H1 (cell line): Measurements from ENCODE around the gene CCDC81. TPM values are rescaled to one million over a fixed set of nuclear protein-coding genes. Genes with fewer than 3 reads are reported as not detected.

ENCODE experiments used
- CTCF ChIA-PET: fragments of 300-600 bp; sonication (Branson Sonifier 250); formaldehyde crosslinking; loops from one replicate; lab custom pipeline; 2021; ENCODE audit not compliant: partially characterized antibody; lab: Charles Lee
- POLR2A ChIA-PET: fragments of 300-600 bp; sonication (Branson Sonifier 250); formaldehyde crosslinking; loops from one replicate; lab custom pipeline; 2021; ENCODE audit warnings: inconsistent platforms; ENCODE audit not compliant: partially characterized antibody; lab: Charles Lee
- DNase-seq, 2 experiments: peaks; one replicate each; pipeline versions ENCODE4 v3.0.0 to v3.0.0-alpha.2; 2010 to 2022; ENCODE audit warnings: low spot score in 2 of 2, low read depth in 1 of 2, mixed read lengths in 1 of 2
- FAIRE-seq: peaks from 2 replicates; lab custom pipeline; 2011; peaks lifted over from hg19 to GRCh38; lab: Jason Lieb, UNC
- H2AFZ ChIP-seq: 2 replicates; pipeline ENCODE4 v1.8.1; 2012; ENCODE audit warnings: low read length, inconsistent platforms
- H2AK5ac ChIP-seq: 2 replicates; pipeline ENCODE4 v1.6.1; 2013; ENCODE audit warnings: low read depth, low read length
- H2BK120ac ChIP-seq: replicated peaks from 2 replicates; pipeline ENCODE3; 2013; ENCODE audit warnings: low read depth, low read length, inconsistent platforms
- H2BK12ac ChIP-seq: 2 replicates; pipeline ENCODE4 v1.6.1; 2013; ENCODE audit warnings: low read depth, low read length
- H2BK15ac ChIP-seq: 2 replicates; pipeline ENCODE4 v1.6.1; 2013; ENCODE audit warnings: low read length
- H2BK20ac ChIP-seq: 2 replicates; pipeline ENCODE4 v1.6.1; 2013; ENCODE audit warnings: low read length
- H2BK5ac ChIP-seq: 2 replicates; pipeline ENCODE4 v1.6.1; 2013; ENCODE audit warnings: low read depth, low read length
- H3K14ac ChIP-seq: 2 replicates; pipeline ENCODE4 v1.6.1; 2013; ENCODE audit warnings: inconsistent platforms; ENCODE audit not compliant: insufficient read length
- H3K18ac ChIP-seq: 2 replicates; pipeline ENCODE4 v1.6.1; 2013; ENCODE audit warnings: low read length; ENCODE audit errors: extremely low read depth
- H3K23ac ChIP-seq: 2 replicates; pipeline ENCODE4 v1.6.1; 2013; ENCODE audit warnings: inconsistent platforms; ENCODE audit not compliant: insufficient read length
- H3K23me2 ChIP-seq: 2 replicates; pipeline ENCODE4 v1.6.1; 2013; ENCODE audit warnings: low read depth, low read length
- H3K27ac ChIP-seq: 2 replicates; pipeline ENCODE4 v1.6.1; 2011; ENCODE audit warnings: low read depth, low read length, inconsistent platforms
- H3K27me3 ChIP-seq, 4 experiments: replicated peaks in 1 of 4; 1 replicate in 1 of 4; 2 replicates in 3 of 4; pipeline versions ENCODE4 v1.6.1 to v1.8.1; 2011 to 2013; ENCODE audit warnings: low read length in 3 of 4, mild to moderate bottlenecking in 3 of 4, inconsistent platforms in 2 of 4, mixed read lengths in 2 of 4, moderate library complexity in 1 of 4; ENCODE audit not compliant: control insufficient read depth in 3 of 4, insufficient read depth in 3 of 4; ENCODE audit errors: extremely low read depth in 1 of 4
- H3K36me3 ChIP-seq, 4 experiments: 2 replicates each; pipeline versions ENCODE4 v1.6.1 to v1.8.1; 2011 to 2013; ENCODE audit warnings: mild to moderate bottlenecking in 4 of 4, low read length in 3 of 4, moderate library complexity in 2 of 4, control low read depth in 1 of 4, inconsistent platforms in 1 of 4; ENCODE audit not compliant: insufficient read depth in 4 of 4, control insufficient read depth in 2 of 4
- H3K4ac ChIP-seq: replicated peaks from 2 replicates; pipeline ENCODE3; 2013; ENCODE audit warnings: low read length, low read depth, mixed read lengths, inconsistent platforms; ENCODE audit not compliant: insufficient read length
- H3K4me1 ChIP-seq, 4 experiments: replicated peaks in 1 of 4; 1 replicate in 1 of 4; 2 replicates in 3 of 4; pipeline versions ENCODE4 v1.6.1 to v1.8.1; 2011 to 2013; ENCODE audit warnings: low read length in 3 of 4, inconsistent platforms in 2 of 4, mixed read lengths in 1 of 4; ENCODE audit not compliant: insufficient read depth in 4 of 4, control insufficient read depth in 3 of 4
- H3K4me2 ChIP-seq, 2 experiments: 2 replicates each; pipeline versions ENCODE4 v1.6.1 to v1.8.1; 2011 to 2013; ENCODE audit warnings: low read depth in 2 of 2, low read length in 2 of 2, control low read depth in 1 of 2, inconsistent platforms in 1 of 2, mild to moderate bottlenecking in 1 of 2; ENCODE audit not compliant: insufficient read depth in 1 of 2
- H3K4me3 ChIP-seq, 4 experiments: fragments of 200-600, 300-600 bp in 1 of 4; sonication (generic), shearing (Covaris generic), sonication (Bioruptor Twin) in 1 of 4; 2 replicates each; pipeline versions ENCODE4 v1.5.1 to v1.8.1; 2011 to 2016; ENCODE audit warnings: low read length in 4 of 4, low read depth in 3 of 4, control low read depth in 2 of 4, inconsistent platforms in 2 of 4, mild to moderate bottlenecking in 2 of 4, mixed read lengths in 1 of 4, moderate library complexity in 1 of 4; ENCODE audit not compliant: insufficient read depth in 2 of 4; ENCODE audit errors: extremely low read depth in 1 of 4
- H3K56ac ChIP-seq: replicated peaks from 2 replicates; pipeline ENCODE3; 2013; ENCODE audit warnings: low read depth, mild to moderate bottlenecking, mixed read lengths, low read length, inconsistent platforms; ENCODE audit not compliant: insufficient read length
- H3K79me1 ChIP-seq: 2 replicates; pipeline ENCODE4 v1.6.1; 2013; ENCODE audit warnings: low read depth, low read length, control low read depth
- H3K79me2 ChIP-seq, 2 experiments: 2 replicates each; pipeline versions ENCODE4 v1.6.1 to v1.8.1; 2012 to 2013; ENCODE audit warnings: low read length in 2 of 2, mild to moderate bottlenecking in 2 of 2, inconsistent platforms in 1 of 2; ENCODE audit not compliant: insufficient read depth in 2 of 2, control insufficient read depth in 1 of 2
- H3K9ac ChIP-seq, 4 experiments: replicated peaks in 1 of 4; 1 replicate in 1 of 4; 2 replicates in 3 of 4; pipeline versions ENCODE4 v1.6.1 to v1.8.1; 2011 to 2013; ENCODE audit warnings: low read depth in 3 of 4, low read length in 3 of 4, control low read depth in 2 of 4, mild to moderate bottlenecking in 2 of 4, moderate library complexity in 2 of 4, inconsistent platforms in 1 of 4; ENCODE audit errors: extremely low read depth in 1 of 4
- H3K9me3 ChIP-seq, 2 experiments: 2 replicates each; pipeline versions ENCODE4 v1.6.1 to v1.8.1; 2012 to 2013; ENCODE audit warnings: mild to moderate bottlenecking in 2 of 2, moderate library complexity in 2 of 2, control low read depth in 1 of 2, inconsistent platforms in 1 of 2, low read depth in 1 of 2, low read length in 1 of 2, mixed read lengths in 1 of 2; ENCODE audit not compliant: insufficient read depth in 2 of 2
- H4K20me1 ChIP-seq, 2 experiments: replicated peaks in 1 of 2; 2 replicates each; pipeline versions ENCODE3 to v1.8.1; 2011 to 2013; ENCODE audit warnings: inconsistent platforms in 2 of 2, low read length in 2 of 2, mild to moderate bottlenecking in 1 of 2; ENCODE audit not compliant: insufficient read depth in 2 of 2, control insufficient read depth in 1 of 2
- H4K5ac ChIP-seq: 2 replicates; pipeline ENCODE4 v1.6.1; 2013; ENCODE audit warnings: low read length, low read depth, mixed read lengths, inconsistent platforms; ENCODE audit not compliant: insufficient read length
- H4K8ac ChIP-seq: 2 replicates; pipeline ENCODE4 v1.8.0; 2013; ENCODE audit warnings: mild to moderate bottlenecking, moderate library complexity, low read length, inconsistent platforms; ENCODE audit not compliant: insufficient read depth; ENCODE audit errors: extremely low read depth
- H4K91ac ChIP-seq: replicated peaks from 2 replicates; pipeline ENCODE3; 2013; ENCODE audit warnings: low read length, mixed read lengths, inconsistent platforms; ENCODE audit not compliant: insufficient read length
- HDAC6 ChIP-seq: IDR thresholded peaks from one replicate; pipeline ENCODE4 v1.7.1; 2012; ENCODE audit warnings: low read depth, mild to moderate bottlenecking, inconsistent platforms, low read length, moderate library complexity
- POU5F1 ChIP-seq: IDR thresholded peaks from 2 replicates; pipeline ENCODE4 v1.6.1; 2011; ENCODE audit warnings: low read depth, mild to moderate bottlenecking, low read length, moderate library complexity
- RNF2 ChIP-seq: fragments of 200-900, 300-1000 bp; sonication (generic); IDR thresholded peaks from 2 replicates; pipeline ENCODE4 v1.7.1; 2016; ENCODE audit warnings: borderline replicate concordance, low read depth, mild to moderate bottlenecking, antibody characterized with exemption, low read length; ENCODE audit not compliant: poor library complexity, severe bottlenecking; ENCODE audit errors: missing control alignments
- YY1 ChIP-seq: IDR thresholded peaks from 2 replicates; pipeline ENCODE4 v1.6.1; 2011; ENCODE audit warnings: low read depth, mild to moderate bottlenecking, low read length
- WGBS, 2 experiments: shearing (Covaris generic) in 1 of 2; methylation state at CpG; one replicate each; pipeline versions ENCODE4 v1.1.6 to v1.1.7; 2013 to 2015; ENCODE audit warnings: low lambda C conversion rate in 2 of 2, mixed read lengths in 2 of 2, inconsistent platforms in 1 of 2, low coverage in 1 of 2, missing lambda C conversion rate in 1 of 2; ENCODE audit not compliant: insufficient replicate concordance in 2 of 2, insufficient coverage in 1 of 2, insufficient read length in 1 of 2; ENCODE audit errors: extremely low coverage in 1 of 2, missing lambda C conversion rate in 1 of 2; 5-methylcytosine and 5-hydroxymethylcytosine counted together
- polyA plus RNA-seq, 7 experiments: library from polyadenylated mRNA; depleted of rRNA in 3 of 7; stranded (reverse) in 5 of 7; unstranded in 2 of 7; fragments of >200 nt in 5 of 7; fragments of 200-250 nt in 2 of 7; gene quantifications; 1 replicate in 5 of 7; 2 replicates in 1 of 7; 4 replicates in 1 of 7; pipeline versions ENCODE4 v1.2.1 to v1.2.3, GENCODE V29; 2011 to 2013; ENCODE audit warnings: missing spikeins in 2 of 7, mixed read lengths in 2 of 7
- total RNA-seq: library from RNA; stranded (reverse); fragmentation: NEBNext Ultra II Directional; extraction: Animal tissue kit (Norgen Biotek cat#: 25700); gene quantifications from 2 replicates; pipeline ENCODE4 v1.2.1, GENCODE V29; 2021

The CCDC81 gene
- total and polyA plus RNA-seq, 2 of the 8 experiments (the other 6 are each of a cell fraction or from before 2014, with no cell fraction given): 0.30 to 0.58 TPM

DNA sequence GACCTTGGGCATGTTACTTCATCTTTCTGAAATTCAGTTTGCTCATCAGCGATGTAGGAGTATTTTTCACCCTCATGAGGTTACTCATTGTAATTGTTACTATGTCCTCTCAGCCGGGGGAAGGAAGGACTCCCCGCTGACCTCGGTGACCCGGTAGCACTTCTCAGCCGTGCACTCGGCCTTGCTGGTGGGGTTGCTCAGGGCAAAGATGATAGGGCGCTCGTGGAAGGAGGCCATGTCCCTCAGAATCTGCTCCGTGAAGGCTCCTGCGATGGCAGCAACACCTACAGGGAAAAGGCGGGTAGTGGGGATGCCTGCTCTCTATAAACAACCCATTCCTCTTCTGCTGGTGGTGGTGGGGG lies 72.2 kb downstream of the CCDC81 start:
- Histone ChIP-seq H3K4ac (no peak overlapping the region), H4K8ac (no peak overlapping the region), H3K79me1 (no peaks in the 10 kb centered on the region), H4K91ac (no peak overlapping the region), H3K9ac (no peak overlapping the region), H3K56ac (no peak overlapping the region), H2BK120ac (no peak overlapping the region), H2AK5ac (no peak overlapping the region), H3K18ac (no peak overlapping the region), H3K27me3 (no peaks in the 10 kb centered on the region), H3K14ac (no peak overlapping the region), H2AFZ (no peak overlapping the region), H2BK12ac (no peak overlapping the region), H3K4me3 (no peak overlapping the region), H3K23ac (no peak overlapping the region), H2BK5ac (no peak overlapping the region), H4K5ac (no peak overlapping the region), H3K4me1 (no peaks in the 10 kb centered on the region), H3K9me3 (no peaks in the 10 kb centered on the region), H3K27ac (no peak overlapping the region), H4K20me1 (no peaks in the 10 kb centered on the region), H2BK20ac (no peak overlapping the region), H2BK15ac (no peak overlapping the region), H3K4me2 (no peak overlapping the region), H3K36me3 (no peaks in the 10 kb centered on the region), H3K79me2 (no peaks in the 10 kb centered on the region), H3K23me2 (no peaks in the 10 kb centered on the region)
- CTCF ChIA-PET: interaction anchor here (0.9 to 1.4 kb wide), 4 partner anchors 8 to 162 kb away, joined by 3 read pairs; no protein-coding TSS in a partner anchor
- 93% methylated on average over 12 of the region's 12 CpGs; no CpG with 5 or more reads in 1 of the 2 experiments for WGBS, 2 experiments
- FAIRE-seq (no peak), DNase-seq (no peak)
- POLR2A ChIA-PET: no interaction called here
- TF ChIP-seq HDAC6: no peak
- TF ChIP-seq RNF2: no peak
- TF ChIP-seq YY1: no peak
- TF ChIP-seq POU5F1: no peak
